Epithelial cell of proximal tubule (primary cell): Measurements from ENCODE around the gene ANP32D. TPM values are rescaled to one million over a fixed set of nuclear protein-coding genes. Genes with fewer than 3 reads are reported as not detected.
"Not testable (repeated sequence)": the region's sequence is repeated elsewhere in the genome, so short reads cannot be mapped to it uniquely, and the experiment has no call there.

ENCODE experiments used
- DNase-seq: peaks from one replicate; pipeline ENCODE4 v3.0.0-alpha.2; 2011; ENCODE audit warnings: low read depth
- H3K4me3 ChIP-seq: 2 replicates; pipeline ENCODE4 v1.5.1; 2011; ENCODE audit warnings: low read depth, mild to moderate bottlenecking, low read length
- total RNA-seq: library from RNA; depleted of rRNA; stranded (reverse); fragments of >200 nt; gene quantifications from 2 replicates; pipeline ENCODE4 v1.2.3, GENCODE V29; 2015
- TF ChIP-seq, protein P1 (sequence below): conservative IDR thresholded peaks from 2 replicates; pipeline ENCODE4 v1.5.1; 2012; ENCODE audit warnings: low read depth, mild to moderate bottlenecking, low read length

Gene ANP32D
- not detected in 2 replicates for total RNA-seq

- no peak for DNase-seq
- TF ChIP-seq, protein P1, sequence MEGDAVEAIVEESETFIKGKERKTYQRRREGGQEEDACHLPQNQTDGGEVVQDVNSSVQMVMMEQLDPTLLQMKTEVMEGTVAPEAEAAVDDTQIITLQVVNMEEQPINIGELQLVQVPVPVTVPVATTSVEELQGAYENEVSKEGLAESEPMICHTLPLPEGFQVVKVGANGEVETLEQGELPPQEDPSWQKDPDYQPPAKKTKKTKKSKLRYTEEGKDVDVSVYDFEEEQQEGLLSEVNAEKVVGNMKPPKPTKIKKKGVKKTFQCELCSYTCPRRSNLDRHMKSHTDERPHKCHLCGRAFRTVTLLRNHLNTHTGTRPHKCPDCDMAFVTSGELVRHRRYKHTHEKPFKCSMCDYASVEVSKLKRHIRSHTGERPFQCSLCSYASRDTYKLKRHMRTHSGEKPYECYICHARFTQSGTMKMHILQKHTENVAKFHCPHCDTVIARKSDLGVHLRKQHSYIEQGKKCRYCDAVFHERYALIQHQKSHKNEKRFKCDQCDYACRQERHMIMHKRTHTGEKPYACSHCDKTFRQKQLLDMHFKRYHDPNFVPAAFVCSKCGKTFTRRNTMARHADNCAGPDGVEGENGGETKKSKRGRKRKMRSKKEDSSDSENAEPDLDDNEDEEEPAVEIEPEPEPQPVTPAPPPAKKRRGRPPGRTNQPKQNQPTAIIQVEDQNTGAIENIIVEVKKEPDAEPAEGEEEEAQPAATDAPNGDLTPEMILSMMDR = no peak
- no peak within 1 kb of the TSS for H3K4me3 ChIP-seq
Observed at GRCh38 chr12:48472259-48472658, at the start of gene ANP32D. ANP32D (plus strand) TSS chr12:48472559; CDS start chr12:48472665, 106 bp downstream.

DNA sequence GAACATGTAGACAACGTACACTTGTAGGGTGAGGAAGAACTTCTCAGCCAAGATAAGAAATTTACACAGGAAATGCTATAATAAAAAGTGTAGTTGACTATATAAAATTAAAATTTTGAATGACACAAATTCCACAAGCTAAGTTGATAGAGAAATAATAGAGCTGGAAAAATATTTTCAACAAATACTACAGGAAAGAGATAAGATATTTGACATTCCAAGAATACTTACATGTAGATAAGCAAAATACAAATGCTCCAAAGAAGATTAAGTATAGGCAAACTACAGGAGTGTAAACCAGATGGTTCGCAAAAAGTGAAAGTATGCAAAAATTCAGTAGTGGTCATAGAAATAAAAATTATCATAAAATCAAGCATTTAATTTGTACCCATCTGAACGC lies 49.2 kb upstream of the ANP32D start:
- DNase-seq = no peak
- H3K4me3 ChIP-seq = no peak overlapping the region
- TF ChIP-seq, protein P1 = no peak

DNA sequence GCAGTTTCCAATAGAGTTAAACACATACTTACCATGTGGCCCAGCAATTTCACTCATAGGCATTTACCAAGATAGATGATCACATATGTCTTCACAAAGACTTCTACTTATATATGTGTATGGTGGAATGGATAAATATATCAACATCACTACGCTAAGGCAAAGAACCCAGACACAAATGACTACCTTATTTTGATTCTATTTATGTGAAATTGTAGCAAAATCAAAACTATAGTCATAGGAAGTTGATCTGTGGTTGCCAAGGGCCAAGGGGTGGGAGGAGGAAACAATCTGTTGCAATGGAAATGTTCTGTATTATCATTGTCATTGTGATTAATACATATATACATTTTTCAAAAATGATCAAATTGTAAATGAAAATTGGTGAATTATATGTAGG lies 47.7 kb upstream of the ANP32D start:
- DNase-seq = no peak
- TF ChIP-seq, protein P1 = no peak
- no peak overlapping the region for H3K4me3 ChIP-seq

DNA sequence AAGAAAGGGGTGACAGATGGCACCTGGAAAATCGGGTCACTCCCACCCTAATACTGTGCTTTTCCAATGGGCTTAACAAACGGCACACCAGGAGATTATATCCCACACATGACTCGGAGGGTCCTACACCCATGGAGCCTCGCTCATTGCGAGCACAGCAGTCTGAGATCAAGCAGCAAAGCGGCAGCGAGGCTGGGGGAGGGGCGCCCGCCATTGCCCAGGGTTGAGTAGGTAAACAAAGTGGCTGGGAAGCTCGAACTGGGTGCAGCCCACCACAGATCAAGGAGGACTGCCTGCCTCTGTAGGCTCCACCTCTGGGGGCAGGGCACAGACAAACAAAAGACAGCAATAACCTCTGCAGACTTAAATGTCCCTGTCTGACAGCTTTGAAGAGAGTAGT lies 38.3 kb upstream of the ANP32D start:
- not testable (repeated sequence) for H3K4me3 ChIP-seq, DNase-seq

GRCh38 chr12:48441069-48441468 lies 31.3 kb upstream of the ANP32D start:
- no peak for DNase-seq
- H3K4me3 ChIP-seq = no peak overlapping the region
- TF ChIP-seq, protein P1 = no peak

GRCh38 chr12:48442179-48442847 lies 30.0 kb upstream of the ANP32D start:
- no peak for DNase-seq
- TF ChIP-seq, protein P1 = no peak
- no peak overlapping the region for H3K4me3 ChIP-seq

GRCh38 chr12:48445538-48445937 lies 26.8 kb upstream of the ANP32D start:
- TF ChIP-seq, protein P1 = no peak
- no peak for DNase-seq
- no peak overlapping the region for H3K4me3 ChIP-seq
